Mesodermal cell (in vitro differentiated cells): ENCODE data around the gene KRT17.

Experiments
- H3K27ac ChIP-seq: 2 replicates; pipeline ENCODE4 v1.7.0; 2013; ENCODE audit warnings: mild to moderate bottlenecking, low read depth, low read length, moderate library complexity; ENCODE audit not compliant: severe bottlenecking
- H3K36me3 ChIP-seq: 2 replicates; pipeline ENCODE4 v1.7.1; 2013; ENCODE audit warnings: mild to moderate bottlenecking, low read length, moderate library complexity; ENCODE audit not compliant: control insufficient read depth, insufficient read depth
- H3K4me1 ChIP-seq: one replicate; pipeline ENCODE4 v1.7.1; 2013; ENCODE audit warnings: mild to moderate bottlenecking, low read length; ENCODE audit not compliant: insufficient read depth, control insufficient read depth, poor library complexity, severe bottlenecking
- H3K4me3 ChIP-seq: 2 replicates; pipeline ENCODE4 v1.7.0; 2013; ENCODE audit warnings: low read length, control low read depth, mild to moderate bottlenecking; ENCODE audit not compliant: insufficient read depth, poor library complexity, severe bottlenecking; ENCODE audit errors: extremely low read depth
- H3K9me3 ChIP-seq: 2 replicates; pipeline ENCODE4 v1.7.1; 2013; ENCODE audit warnings: mild to moderate bottlenecking, low read length, moderate library complexity; ENCODE audit not compliant: control insufficient read depth
- WGBS, 2 experiments: methylation state at CpG; one replicate each; pipeline ENCODE4 v1.1.5; 2013; ENCODE audit warnings: missing lambda C conversion rate in 2 of 2; ENCODE audit not compliant: insufficient coverage in 2 of 2; 5-methylcytosine and 5-hydroxymethylcytosine counted together

KRT17 gene

DNA sequence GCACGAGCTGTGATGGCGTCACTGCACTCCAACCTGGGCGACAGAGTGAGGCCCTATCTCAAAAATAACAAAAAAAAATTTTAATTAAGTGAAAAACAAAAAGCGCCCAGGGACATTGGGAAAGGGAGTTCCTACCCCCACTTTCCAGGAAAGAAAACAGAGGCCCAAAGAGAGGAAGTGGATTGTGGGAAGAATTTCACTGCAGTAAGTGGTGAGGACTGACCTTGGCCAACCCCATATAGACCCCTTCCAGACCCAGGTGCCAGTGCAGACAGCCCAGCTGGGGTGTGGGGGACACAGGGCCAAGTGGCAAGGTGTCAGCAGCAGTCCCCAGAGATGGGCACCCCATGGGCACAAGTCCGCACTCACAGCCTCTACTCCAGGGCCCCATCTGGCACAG lies 29.0 kb upstream of the KRT17 start:
- WGBS, 2 experiments = 75 to 100% methylated on average over 1 to 3 of the region's 5 CpGs
- no peaks in the 10 kb centered on the region for H3K36me3 ChIP-seq

DNA sequence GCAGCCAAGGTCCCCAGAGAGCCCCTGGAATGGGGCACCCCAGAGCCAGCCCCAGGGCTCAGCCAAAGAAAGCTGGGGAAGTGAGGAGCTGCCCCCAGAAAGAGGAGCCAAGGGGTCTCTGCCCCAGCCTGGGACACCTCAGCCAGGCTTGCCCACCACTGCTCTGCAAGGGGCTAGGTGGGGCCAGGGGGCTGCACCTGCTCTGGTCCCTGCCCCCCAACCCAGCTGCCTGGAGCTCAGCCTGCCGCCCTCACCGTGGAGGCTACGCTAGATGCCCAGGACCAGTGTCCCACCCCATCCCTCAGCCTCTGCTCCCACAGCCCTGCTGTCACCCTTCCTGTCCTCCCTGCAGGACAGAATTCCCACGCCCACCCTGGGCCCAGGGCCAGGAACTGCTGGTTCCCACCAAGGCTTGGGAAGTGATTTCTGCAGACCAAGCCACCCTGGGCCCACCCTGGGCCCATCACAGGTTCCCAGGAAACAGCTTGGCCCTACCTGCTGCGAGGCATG lies 28.1 kb upstream of the KRT17 start:
- H3K9me3 ChIP-seq = no peaks in the 10 kb centered on the region
- WGBS, 2 experiments = 91 to 93% methylated on average over 5 of the region's 5 CpGs
- H3K36me3 ChIP-seq = no peaks in the 10 kb centered on the region
- H3K27ac ChIP-seq = no peak overlapping the region
- no peak overlapping the region for H3K4me3 ChIP-seq
- peaks cover 7% of the 10 kb centered on the region for H3K4me1 ChIP-seq

More for the DNA sequence above, 29.0 kb upstream of the KRT17 start:
- H3K4me1 ChIP-seq = peaks cover 4% of the 10 kb centered on the region
- H3K4me3 ChIP-seq = no peak overlapping the region
- H3K27ac ChIP-seq = no peak overlapping the region
- H3K9me3 ChIP-seq = no peaks in the 10 kb centered on the region

DNA sequence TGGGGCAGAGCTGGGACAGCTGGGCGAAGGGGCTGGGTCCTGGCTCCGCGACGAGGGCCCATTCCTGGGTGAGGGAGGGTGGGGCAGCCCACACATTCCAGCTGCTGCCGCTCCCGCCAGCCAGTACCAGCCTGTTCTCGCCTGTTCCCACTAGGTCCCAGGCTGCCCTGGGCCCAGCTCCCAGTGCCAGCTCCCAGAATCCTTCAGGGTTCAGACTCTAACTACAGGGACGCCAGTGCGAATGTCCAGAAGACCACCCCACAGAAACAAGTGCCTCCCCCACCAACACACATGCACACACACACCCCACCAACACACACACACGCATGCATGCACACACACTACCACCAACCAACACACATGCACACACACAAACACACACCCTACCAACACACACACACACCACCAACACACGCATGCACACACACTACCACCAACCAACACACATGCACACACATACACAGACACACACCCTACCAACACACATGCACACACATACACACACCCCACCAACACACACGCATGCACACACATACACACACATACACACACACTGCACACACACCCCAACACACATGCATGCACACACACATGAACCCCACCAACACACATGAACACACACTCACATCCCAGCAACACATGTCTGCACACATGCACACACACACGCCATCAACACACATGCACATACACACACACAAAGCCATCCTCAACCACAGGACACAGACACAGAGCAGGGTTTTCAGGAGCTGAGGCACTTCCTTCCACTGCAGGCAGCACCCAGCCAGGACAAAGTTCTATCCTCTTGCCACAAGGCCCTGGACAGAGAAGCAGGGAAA lies 27.5 kb upstream of the KRT17 start:
- H3K27ac ChIP-seq = no peak overlapping the region
- H3K4me1 ChIP-seq = peaks cover 7% of the 10 kb centered on the region
- no peak overlapping the region for H3K4me3 ChIP-seq
- WGBS, 2 experiments = 93 to 97% methylated on average over 8 to 13 of the region's 13 CpGs
- no peaks in the 10 kb centered on the region for H3K9me3 ChIP-seq
- no peaks in the 10 kb centered on the region for H3K36me3 ChIP-seq

- Histone ChIP-seq H3K27ac (no peak overlapping the region), H3K36me3 (no peaks in the 10 kb centered on the region), H3K9me3 (no peaks in the 10 kb centered on the region), H3K4me1 (peaks cover 7% of the 10 kb centered on the region), H3K4me3 (no peak overlapping the region)
- 87 to 89% methylated on average over 9 to 13 of the region's 15 CpGs for WGBS, 2 experiments
These were observed 26.6 kb upstream of the KRT17 start for GRCh38 chr17:41650794-41651624.

DNA sequence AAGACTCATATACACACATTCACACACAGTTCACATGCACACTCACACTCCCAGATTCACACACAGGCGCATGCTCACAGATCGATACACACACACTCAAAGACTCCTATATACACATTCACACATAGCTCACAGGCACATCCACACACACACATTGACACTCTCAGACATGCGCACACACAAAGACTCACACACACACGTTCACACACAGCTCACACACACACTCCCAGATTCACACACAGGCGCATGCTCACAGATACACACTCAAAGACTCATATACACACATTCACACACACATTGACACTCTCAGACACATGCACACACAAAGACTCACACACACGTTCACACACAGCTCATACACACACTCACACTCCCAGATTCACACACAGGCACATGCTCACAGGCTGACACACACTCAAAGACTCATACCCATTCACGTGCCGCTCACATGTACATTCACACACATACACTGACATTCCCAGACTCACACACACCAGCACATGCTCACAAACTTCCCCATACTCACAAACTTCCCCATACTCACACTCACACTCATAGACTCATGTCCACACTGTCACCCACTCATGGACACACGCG lies 25.6 kb upstream of the KRT17 start:
- H3K27ac ChIP-seq = no peak overlapping the region
- no peaks in the 10 kb centered on the region for H3K36me3 ChIP-seq
- H3K4me3 ChIP-seq = no peak overlapping the region
- H3K4me1 ChIP-seq = peaks cover 4% of the 10 kb centered on the region
- WGBS, 2 experiments = 85 to 94% methylated on average over 8 to 10 of the region's 10 CpGs
- no peaks in the 10 kb centered on the region for H3K9me3 ChIP-seq

- Histone ChIP-seq H3K27ac (no peak overlapping the region), H3K4me3 (peak overlapping the region; percentile 24)
These were observed 24.2 kb upstream of the KRT17 start for GRCh38 chr17:41648411-41649195.

DNA sequence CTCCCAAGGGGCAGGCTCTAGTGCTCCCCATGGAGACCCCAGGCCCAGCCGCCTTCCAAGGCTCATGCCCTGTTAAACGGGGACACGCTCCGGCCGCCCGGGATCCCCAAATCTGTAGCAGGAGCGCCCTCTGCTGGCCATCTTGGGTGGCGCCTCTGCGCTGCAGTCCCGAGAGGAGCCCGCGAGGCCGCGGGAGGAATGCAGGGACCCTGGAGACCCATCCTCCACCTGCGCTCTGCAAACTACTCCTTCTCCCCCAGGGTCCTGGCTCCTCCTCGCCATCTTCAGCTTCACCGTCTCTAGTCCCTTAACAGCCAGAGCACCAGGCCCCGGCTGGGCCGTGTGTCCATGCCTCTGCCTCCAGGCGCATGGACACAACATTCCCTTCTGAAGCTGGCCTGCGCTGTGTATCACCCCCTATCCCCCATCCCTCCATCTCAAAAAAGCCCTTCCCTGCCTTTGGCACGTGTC lies 23.6 kb upstream of the KRT17 start:
- 4 to 12% methylated on average over 11 to 15 of the region's 22 CpGs for WGBS, 2 experiments
- no peak overlapping the region for H3K27ac ChIP-seq
- peak overlapping the region; percentile 24 for H3K4me3 ChIP-seq
- H3K4me1 ChIP-seq = peaks cover 4% of the 10 kb centered on the region
- no peaks in the 10 kb centered on the region for H3K9me3 ChIP-seq
- H3K36me3 ChIP-seq = no peaks in the 10 kb centered on the region

More at GRCh38 chr17:41648411-41649195, 24.2 kb upstream of the KRT17 start:
- H3K36me3 ChIP-seq = no peaks in the 10 kb centered on the region
- WGBS, 2 experiments = 5 to 8% methylated on average over 26 to 34 of the region's 39 CpGs
- no peaks in the 10 kb centered on the region for H3K9me3 ChIP-seq
- peaks cover 4% of the 10 kb centered on the region for H3K4me1 ChIP-seq

- H3K4me1 ChIP-seq = peaks cover 4% of the 10 kb centered on the region
- no peaks in the 10 kb centered on the region for H3K36me3 ChIP-seq
- WGBS, 2 experiments = 88 to 89% methylated on average over 10 to 11 of the region's 15 CpGs
- no peaks in the 10 kb centered on the region for H3K9me3 ChIP-seq
- no peak overlapping the region for H3K27ac ChIP-seq
- no peak overlapping the region for H3K4me3 ChIP-seq
These were observed 22.9 kb upstream of the KRT17 start for GRCh38 chr17:41647038-41647813.

DNA sequence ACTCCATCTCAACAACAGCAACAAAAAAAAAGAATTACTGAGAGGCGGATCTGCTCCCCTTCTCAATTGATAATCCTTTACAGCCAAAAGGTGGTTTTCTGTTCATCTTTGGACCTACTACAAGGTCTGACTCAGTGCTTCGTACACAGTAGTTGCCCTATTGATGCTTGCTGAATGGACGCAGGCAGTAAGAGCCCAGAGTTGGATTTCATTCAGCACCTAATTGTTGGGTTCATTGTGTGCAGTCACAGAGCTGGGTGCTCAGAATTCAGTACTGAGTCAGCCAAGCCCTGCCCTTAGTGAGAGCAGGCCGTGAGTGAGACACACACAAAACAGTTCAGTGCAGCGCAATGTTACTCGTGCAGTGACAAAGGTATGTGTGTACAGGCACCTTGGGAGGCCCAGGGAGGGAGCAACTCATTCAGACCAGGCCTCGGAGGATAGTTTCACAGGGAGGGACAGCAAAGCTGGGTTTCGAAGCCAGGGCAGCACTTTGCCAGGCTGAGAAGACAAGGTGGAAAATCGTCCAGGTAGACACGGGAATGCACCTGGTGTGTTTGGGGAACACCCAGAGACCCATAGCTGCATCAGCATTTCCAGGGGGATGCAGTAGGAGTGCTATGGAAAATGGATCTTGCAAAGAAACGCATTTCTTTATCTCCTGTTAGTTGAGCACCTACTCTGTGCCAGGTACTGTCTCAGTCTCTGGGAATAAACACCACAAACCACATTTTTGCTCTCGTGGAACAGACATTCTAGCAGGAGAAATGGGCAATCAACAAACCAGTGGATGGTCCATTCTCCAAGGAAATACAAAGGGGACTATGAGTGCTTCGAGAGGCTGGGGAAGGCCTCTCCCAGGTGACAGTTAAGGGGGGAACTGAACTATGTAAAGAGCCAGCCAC lies 18.1 kb upstream of the KRT17 start:
- Histone ChIP-seq H3K4me1 (no peaks in the 10 kb centered on the region), H3K4me3 (no peak overlapping the region), H3K36me3 (no peaks in the 10 kb centered on the region), H3K27ac (no peak overlapping the region), H3K9me3 (no peaks in the 10 kb centered on the region)
- WGBS, 2 experiments = 92 to 94% methylated on average over 12 of the region's 13 CpGs
